ENCODE results near the gene DIAPH3.

DIAPH3 gene

DNA sequence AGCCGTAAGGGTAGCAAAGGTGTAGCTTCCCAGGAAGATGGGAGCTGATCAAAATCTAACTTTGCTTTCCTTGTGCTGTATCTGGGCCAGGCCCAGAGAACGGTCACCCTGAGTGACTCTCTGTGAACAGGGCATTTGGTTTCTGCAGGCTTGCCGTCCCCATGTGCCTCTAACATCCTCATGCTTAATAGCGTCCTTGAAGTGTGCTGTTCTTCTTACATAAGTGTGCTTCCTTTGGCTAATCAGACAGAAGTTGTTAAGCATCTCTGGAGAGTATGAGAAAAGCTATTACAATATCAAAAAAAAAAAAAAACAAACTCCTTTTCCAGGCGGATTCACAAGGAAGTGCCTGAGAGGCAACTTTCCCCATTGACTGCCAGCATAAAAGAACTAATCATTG, 503.7 kb downstream of the DIAPH3 start:
- no peak for DNase-seq

- DNase-seq: no peak
Observed at GRCh38 chr13:59658738-59659330, 504.9 kb downstream of the DIAPH3 start.

DNA sequence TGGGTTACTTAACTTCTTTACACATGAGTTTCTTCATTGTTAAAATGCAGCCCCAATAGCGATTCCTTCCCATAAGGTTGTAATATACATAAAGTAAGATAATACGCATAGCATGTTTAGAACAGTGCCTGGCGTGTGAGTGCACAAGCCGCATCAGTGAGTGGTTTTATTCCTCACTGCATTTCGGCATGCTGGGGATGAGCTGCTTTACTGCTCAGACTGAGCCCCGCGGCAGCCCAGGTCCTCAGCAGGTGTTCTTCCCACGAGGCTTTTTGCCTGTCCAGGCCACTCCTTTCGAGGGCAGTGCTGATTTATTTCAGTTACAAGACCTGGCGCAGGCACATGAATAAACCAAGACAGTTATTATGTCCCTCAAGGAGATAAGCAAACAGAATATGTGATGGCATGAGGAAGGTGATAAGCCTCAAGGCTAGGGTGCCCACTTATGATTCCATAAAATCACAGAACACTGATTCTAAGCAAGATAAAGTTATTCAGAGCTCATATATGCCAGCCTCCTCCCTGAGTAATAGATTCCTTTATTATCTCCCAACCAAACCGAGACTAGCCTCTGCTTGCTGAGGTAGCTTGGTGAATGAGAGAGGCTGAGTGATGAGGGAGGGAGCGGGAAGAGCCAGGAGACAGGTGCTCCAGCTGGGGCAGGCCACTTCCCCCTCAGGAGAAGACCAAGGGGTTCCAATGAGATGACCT, 505.5 kb downstream of the DIAPH3 start:
- no peak for DNase-seq

GRCh38 chr13:59653916-59654315, 509.8 kb downstream of the DIAPH3 start:
- no peak for DNase-seq

GRCh38 chr13:59651479-59651878, 512.2 kb downstream of the DIAPH3 start:
- DNase-seq: no peak

DNA sequence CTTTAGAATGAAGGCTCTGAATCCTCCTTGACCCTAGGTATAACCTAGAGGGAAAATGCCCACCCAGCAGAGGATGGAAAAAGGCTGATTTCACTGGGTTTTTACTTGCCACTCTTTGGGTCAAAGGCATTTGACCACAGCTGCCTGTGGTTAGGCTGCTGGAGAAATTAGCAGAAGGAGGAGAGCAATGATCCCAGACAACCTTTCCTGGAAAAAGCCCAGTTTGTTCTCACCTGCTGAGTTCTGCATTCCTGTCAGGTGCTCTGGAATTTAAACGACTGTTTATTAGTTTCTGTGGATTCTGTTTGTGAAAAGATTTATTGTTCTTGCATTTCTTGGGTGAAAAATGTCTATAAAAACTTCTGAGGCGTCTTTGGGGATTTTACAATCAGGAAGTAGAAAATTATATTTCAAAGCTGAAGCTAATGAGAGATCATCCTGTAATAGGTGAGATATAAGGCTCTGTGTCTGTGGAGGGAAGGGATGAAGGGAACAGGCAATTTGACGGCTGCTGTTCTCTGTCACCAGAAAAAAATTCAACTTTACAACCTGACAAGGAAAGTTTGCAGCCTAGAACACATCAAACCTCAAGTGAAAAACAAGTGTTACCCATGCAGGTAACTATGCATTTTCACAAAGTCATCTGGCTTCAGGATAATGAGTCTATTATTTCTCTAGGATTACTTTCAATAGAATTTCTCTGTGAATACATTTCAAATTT, 519.7 kb downstream of the DIAPH3 start:
- DNase-seq: no peak

DNA sequence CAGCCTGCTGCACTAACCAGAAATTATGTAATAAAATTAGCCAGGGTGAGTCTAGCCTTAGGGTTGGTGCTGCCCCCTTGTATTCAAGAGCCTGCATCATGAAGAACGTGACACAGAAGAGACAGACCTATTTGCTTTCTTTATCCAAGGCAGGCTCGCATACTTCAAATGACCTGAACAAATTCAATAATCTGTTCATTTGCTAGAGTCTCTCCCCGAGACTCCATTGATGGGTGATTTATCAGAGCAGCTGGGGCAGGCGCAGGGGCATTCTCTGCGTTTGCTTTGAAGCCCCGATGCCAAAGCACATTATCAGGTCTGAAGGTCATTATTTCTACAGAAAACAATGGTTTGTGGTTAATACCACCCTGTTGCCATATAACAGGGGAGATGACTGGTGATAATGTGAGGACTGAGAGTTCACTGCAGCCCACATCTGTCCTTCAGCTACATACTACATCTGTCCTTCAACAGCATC, 520.3 kb downstream of the DIAPH3 start:
- peak; percentile 11 for DNase-seq

- no peak for DNase-seq
Observed at GRCh38 chr13:59641817-59642216, 521.9 kb downstream of the DIAPH3 start.

DNA sequence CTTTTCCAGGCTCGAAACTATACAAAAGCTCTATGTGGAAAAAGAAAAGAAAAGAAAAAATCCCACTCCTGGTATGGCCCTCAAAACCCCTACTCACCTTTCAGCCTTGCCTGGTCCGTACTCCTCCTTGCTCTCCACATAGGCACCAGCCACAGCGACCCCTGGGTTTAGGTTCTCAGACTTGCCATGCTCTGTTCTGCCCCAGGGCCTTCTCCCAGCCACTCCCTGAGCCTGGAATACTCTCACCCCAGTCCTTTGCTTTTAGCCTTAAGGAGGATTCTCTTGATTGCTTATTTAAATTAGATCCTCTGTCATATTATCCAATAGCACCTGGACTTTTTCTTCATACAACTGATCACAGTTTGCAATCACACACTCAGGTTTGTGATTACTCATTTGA, 522.5 kb downstream of the DIAPH3 start:
- no peak for DNase-seq

- no peak for DNase-seq
Observed at GRCh38 chr13:59638404-59638803, 525.3 kb downstream of the DIAPH3 start.

- DNase-seq: no peak
Observed at GRCh38 chr13:59635589-59635988, 528.1 kb downstream of the DIAPH3 start.

GRCh38 chr13:59633290-59633689, 530.4 kb downstream of the DIAPH3 start:
- no peak for DNase-seq

DNA sequence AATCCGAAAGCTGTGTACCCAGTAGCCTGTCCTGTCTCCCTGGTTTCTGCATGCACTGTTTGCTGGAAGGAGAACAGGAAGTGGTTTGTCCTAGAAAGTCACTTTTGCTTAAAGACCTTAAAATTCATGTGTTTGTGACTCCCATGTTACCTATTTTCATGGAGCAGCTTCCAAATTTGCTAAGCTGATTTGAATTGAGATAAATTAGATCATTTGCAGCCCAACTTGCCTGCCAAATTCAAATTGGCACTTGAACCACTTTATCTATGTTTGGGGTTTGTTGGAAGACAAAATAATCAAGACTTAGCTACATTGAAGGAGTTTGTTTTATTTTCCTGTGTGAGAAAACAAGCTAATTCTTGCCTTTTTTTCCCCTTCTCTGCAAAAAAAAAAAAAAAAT, 532.5 kb downstream of the DIAPH3 start:
- no peak for DNase-seq

- no peak for DNase-seq
Observed at GRCh38 chr13:59625111-59625510, 538.6 kb downstream of the DIAPH3 start.

- DNase-seq: no peak
Observed at GRCh38 chr13:59623206-59623915, 540.4 kb downstream of the DIAPH3 start.

DNA sequence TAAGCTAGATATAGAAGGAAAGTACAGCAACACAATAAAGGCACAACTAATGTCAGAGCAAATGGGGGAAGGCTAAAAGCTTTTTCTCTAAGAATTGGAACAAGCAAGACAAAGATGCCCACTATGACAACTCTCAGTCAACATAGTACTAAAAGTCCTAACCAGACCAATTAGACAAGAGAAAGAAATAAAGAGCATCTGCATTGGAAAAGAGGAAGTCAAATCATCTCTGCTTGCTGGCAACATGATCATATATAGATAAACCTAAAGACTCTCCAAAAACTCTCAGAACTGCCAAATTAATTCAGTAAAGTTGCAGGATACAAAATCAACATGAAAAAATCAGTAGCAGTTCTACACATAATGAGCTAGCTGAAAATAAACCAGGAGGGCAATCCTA, 542.0 kb downstream of the DIAPH3 start:
- peak; percentile 60 for DNase-seq
